HS-27A (cell line): ENCODE data around the gene POPDC2.
"Not testable (repeated sequence)": the region's sequence is repeated elsewhere in the genome, so short reads cannot be mapped to it uniquely, and the experiment has no call there.

Experiments
- DNase-seq: peaks from one replicate; pipeline ENCODE4 v3.0.0-alpha.2; 2012; ENCODE audit warnings: low read depth, missing footprints

Gene POPDC2

GRCh38 chr3:119660474-119661440 is at the start of gene POPDC2:
Gene POPDC2 (minus strand): TSS chr3:119660589. CDS start chr3:119660423, 166 bp downstream.
- DNase-seq = no peak

GRCh38 chr3:119703820-119704531 is 43.6 kb upstream of the POPDC2 start:
- DNase-seq = no peak

GRCh38 chr3:119702530-119703527 is 42.4 kb upstream of the POPDC2 start, which contains the start of gene CFAP91:
Gene CFAP91 (plus strand): TSS chr3:119703022. CDS start chr3:119703099, 77 bp downstream.
- DNase-seq = peak; percentile 74

DNA sequence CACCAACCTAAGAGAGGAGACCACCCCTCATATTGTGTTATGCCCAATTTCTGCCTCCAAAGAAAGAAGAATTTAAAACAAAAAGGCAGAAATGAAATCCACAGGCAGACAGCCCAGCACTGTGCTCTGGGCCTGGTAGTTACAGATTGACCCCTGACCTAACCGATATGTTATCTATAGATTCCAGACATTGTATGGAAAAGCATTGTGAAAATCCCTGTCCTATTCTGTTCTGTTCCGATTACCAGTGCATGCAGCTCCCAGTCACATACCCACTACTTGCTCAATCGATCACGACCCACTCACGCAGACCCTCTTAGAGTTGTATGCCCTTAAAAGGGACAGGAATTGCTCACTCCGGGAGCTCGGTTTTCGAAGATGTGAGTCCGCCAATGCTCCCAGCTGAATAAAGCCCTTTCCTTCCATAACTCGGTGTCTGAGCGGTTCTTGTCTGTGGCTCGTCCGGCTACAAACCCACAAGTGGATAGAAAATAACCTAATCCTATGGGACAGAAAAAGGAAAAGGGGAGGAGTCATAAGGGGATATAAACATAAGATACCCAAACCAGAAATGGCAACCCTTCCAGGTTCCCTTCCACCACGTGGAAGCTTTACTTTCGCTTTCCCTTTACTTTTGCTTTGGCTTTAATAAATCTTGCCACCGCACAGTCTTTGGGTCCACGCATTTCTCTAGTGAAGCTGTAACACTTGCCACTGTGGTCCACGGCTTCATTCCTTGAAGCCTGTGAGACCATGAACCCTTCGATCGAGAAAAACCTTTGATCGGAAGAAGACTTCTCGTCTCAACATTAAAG is 40.7 kb upstream of the POPDC2 start:
- no peak for DNase-seq

DNA sequence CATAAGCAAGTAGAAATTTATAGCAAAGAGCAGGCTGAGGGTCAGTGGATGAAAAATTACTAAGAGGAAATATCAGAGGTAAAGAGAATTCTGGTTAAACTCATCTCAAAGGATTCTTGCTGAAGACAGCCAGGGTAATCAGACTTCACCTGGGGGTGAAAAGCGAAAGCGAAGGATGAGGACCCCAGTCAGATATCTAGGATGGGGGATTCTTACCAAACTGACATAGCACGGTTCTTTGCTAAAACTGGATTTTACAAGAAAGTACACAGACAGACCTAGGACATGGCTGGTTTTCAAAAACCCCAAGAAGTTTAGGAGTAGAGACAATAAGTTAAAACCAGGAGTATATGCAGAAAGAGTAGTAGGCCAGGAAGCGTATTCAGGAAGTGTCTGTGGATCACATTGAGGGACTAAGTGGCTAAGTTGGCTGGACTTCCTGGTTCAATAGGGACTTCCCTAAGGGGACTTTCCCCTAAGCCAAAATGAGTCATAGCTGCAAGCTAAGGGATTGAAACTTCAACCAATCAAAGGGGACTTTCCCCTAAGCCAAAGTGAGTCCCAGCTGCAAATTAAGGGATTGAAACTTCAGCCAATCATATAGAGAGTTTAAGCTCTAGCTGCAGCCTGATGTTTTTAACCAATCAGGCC is 40.0 kb upstream of the POPDC2 start:
- DNase-seq = no peak

GRCh38 chr3:119697394-119697793 is 37.0 kb upstream of the POPDC2 start:
- DNase-seq = no peak

- no peak for DNase-seq
Measured at GRCh38 chr3:119695480-119695879, 35.1 kb upstream of the POPDC2 start.

GRCh38 chr3:119690043-119690656 is 29.8 kb upstream of the POPDC2 start:
- no peak for DNase-seq

- no peak for DNase-seq
Measured at GRCh38 chr3:119683421-119683820, 23.0 kb upstream of the POPDC2 start.

GRCh38 chr3:119681279-119681678 is 20.9 kb upstream of the POPDC2 start:
- DNase-seq = no peak

GRCh38 chr3:119679874-119680273 is 19.5 kb upstream of the POPDC2 start:
- DNase-seq = no peak

GRCh38 chr3:119678209-119678608 is 17.8 kb upstream of the POPDC2 start:
- not testable (repeated sequence) for DNase-seq

DNA sequence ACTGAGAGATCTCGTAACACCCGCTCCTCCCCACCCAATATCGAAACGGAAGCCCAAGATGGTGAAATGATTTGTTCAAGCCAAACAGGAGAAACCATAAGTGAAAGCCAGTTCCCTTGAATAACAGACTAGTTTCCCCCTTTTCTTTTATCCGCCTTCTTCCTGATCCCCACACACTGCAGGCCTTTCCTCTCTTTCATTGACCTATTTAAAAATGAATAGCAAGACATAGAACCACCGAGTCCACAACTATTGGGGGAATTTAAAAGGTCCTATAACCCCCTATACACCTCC is 17.2 kb upstream of the POPDC2 start:
- DNase-seq = no peak

DNA sequence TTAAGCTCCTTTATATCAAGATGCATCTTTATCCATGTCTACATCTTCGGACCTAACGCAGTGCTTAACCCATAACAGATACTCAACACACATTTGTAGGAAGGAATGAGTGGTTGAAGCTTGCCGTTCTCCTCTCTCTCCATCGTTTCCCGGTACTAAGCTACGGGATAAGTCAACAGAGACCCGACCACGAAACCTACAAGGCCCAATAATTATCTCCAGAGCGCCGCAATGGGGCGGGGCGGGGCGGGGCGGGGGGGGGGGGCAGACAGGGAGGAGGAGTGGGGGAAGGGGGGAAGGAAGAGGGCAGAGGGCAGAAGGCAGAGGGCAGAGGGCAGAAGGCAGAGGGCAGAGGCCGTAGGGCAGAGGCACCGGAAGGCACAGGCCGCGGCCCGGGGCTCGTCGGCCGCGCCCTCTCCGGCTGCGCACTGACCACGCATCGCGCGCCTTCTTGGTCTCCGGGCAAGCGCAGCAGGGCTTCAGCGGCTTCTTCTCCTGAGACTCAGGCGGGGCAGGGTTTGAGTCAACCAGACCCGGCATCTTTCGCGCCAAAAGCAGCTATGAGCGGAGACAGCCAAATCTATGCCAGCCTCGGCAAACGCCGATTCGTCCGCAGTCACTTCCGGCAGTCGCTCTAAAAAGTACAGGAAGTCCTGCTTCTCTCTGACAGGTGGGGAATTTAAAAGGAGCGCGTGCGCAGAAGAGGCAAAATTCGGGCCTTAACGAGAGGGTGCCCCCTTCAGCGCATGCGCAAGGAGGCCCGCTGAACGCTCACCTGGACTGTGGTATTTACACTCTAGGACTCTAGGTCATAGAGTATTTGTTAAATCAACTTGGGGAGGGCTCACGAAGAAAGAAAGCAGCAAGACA is 16.6 kb upstream of the POPDC2 start, which contains the start of gene COX17:
Gene COX17 (minus strand): TSS at position 636 of the 870 bp plus-strand sequence. CDS start 96 bp downstream, at position 540.
- peak; percentile 81 for DNase-seq

DNA sequence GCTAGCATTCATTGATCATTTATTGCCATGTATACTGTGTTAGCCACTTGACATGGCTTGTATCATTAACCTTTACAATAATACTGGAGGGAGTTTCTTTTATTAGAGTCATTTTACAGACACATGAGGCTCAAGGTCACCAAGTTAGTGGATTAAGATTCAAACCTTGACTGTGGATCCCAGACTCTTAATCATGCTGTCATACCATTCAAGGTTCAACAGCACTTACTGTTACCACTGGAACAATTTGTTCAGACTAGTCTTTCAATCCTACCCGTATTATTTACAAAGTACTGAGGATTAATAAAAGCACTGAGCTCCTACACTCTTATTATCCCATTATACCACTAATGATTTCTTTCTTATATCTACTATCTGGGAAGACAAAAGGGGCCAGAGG is 15.6 kb upstream of the POPDC2 start:
- no peak for DNase-seq

GRCh38 chr3:119675188-119675874 is 14.9 kb upstream of the POPDC2 start:
- DNase-seq = no peak

- DNase-seq = no peak
Measured at GRCh38 chr3:119673875-119674274, 13.5 kb upstream of the POPDC2 start.

- no peak for DNase-seq
Measured at GRCh38 chr3:119672776-119673175, 12.4 kb upstream of the POPDC2 start.
